Measurements from ENCODE around the gene CARMIL3. TPM values are rescaled to one million over a fixed set of nuclear protein-coding genes. Genes with fewer than 3 reads are reported as not detected.
"Not testable (repeated sequence)": the region's sequence is repeated elsewhere in the genome, so short reads cannot be mapped to it uniquely, and the experiment has no call there.

The CARMIL3 gene
- total RNA-seq, 2 donors from 2014 or later: 0.14 TPM; not detected in 1

DNA sequence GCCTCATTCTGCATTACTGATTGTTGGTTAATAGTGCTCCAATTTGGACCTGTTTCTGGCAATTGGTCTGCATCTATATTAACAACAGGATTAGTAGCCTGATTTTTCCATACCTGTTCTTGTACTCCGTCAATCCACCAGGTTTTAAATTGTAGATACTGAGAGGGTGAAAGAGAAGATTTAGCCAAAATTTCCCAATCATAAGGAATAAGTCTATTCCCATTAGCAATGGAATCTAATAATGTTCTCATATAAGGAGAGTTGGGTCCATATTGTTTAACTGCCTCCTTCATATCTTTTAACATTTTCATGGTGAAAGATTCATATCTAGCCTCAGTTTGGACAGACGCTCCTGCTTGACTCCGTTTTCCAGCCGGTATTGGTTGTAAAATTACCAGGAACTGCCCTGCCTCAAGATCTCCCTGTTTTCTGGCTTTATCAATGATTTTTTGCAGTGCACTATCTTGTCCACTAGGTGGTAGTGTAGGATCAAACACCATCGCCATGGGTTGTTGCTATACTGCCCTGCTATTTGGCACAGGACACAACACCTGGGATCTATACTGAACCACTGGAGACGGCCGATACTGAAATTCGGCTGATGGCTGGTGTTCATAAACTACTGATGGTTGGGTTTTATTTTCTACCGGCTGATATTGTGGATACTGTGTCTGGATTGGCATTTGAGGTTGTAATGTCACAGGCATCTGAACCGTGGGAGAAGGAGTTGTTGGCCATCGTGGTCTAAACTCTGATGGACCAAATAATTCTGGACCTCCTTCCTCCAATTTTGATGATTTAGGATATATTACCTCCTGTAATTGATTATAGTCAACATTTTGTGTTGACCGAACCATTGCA, 37.9 kb upstream of the CARMIL3 start:
- Histone ChIP-seq H3K4me3 (no peak overlapping the region), H3K9me3 (no peaks in the 10 kb centered on the region), H3K27ac (no peak overlapping the region), H3K27me3 (replicated peaks; ENCODE audit: insufficient read depth) (no peaks in the 10 kb centered on the region), H3K36me3 (no peaks in the 10 kb centered on the region), H3K4me1 (ENCODE audit: control insufficient read depth in 1 of 2, low read depth in 2 of 2) (peaks cover 0 to 19% of the 10 kb centered on the region in 2 donors)
- TF ChIP-seq CTCF (IDR thresholded peaks at IDR 0.05): peak; percentile 90
- no peak for DNase-seq (ENCODE audit: low spot score)
- ATAC-seq (ENCODE audit: insufficient number of reproducible peaks, low FRiP score, low read depth): no peak

GRCh38 chr14:24015745-24016144, 36.1 kb upstream of the CARMIL3 start:
- H3K4me1 ChIP-seq (ENCODE audit: control insufficient read depth in 1 of 2, low read depth in 2 of 2): peaks cover 0 to 19% of the 10 kb centered on the region in 2 donors
- not testable (repeated sequence) for DNase-seq (ENCODE audit: low spot score); ATAC-seq (ENCODE audit: insufficient number of reproducible peaks, low FRiP score, low read depth); H3K27me3 ChIP-seq (replicated peaks; ENCODE audit: insufficient read depth); H3K4me3 ChIP-seq; H3K36me3 ChIP-seq; H3K9me3 ChIP-seq; H3K27ac ChIP-seq

GRCh38 chr14:24018978-24019377, 32.8 kb upstream of the CARMIL3 start:
- not testable (repeated sequence) for H3K4me3 ChIP-seq; ATAC-seq (ENCODE audit: insufficient number of reproducible peaks, low FRiP score, low read depth)

DNA sequence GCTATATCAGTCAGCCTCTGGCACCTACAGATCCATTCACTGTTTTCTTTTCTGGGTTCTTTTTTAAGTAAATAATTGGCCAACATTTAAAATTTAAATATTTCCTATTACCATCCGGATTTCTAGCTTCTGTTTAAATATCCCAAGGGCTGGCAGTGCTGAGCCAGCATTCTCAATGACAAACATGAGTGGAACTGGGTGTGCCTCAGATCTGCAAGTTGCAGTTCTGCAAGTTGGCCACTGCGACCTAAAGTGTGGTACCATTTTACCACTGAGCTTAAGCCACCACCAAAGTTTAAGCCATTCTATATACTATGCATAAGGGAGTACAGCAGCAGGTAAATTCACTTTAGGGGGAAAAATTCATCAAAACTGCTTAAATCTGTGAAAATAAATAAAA, 31.9 kb upstream of the CARMIL3 start:
- not testable (repeated sequence) for H3K36me3 ChIP-seq; H3K27ac ChIP-seq; ATAC-seq (ENCODE audit: insufficient number of reproducible peaks, low FRiP score, low read depth); H3K27me3 ChIP-seq (replicated peaks; ENCODE audit: insufficient read depth); H3K4me3 ChIP-seq; H3K9me3 ChIP-seq; H3K4me1 ChIP-seq (ENCODE audit: control insufficient read depth in 1 of 2, low read depth in 2 of 2); DNase-seq (ENCODE audit: low spot score)

More at GRCh38 chr14:24018978-24019377, 32.8 kb upstream of the CARMIL3 start:
- not testable (repeated sequence) for H3K9me3 ChIP-seq; H3K27ac ChIP-seq; H3K4me1 ChIP-seq (ENCODE audit: control insufficient read depth in 1 of 2, low read depth in 2 of 2); H3K36me3 ChIP-seq; H3K27me3 ChIP-seq (replicated peaks; ENCODE audit: insufficient read depth); DNase-seq (ENCODE audit: low spot score)

GRCh38 chr14:24020520-24020919, 31.3 kb upstream of the CARMIL3 start:
- H3K9me3 ChIP-seq; H3K36me3 ChIP-seq; H3K27ac ChIP-seq; H3K4me1 ChIP-seq (ENCODE audit: control insufficient read depth in 1 of 2, low read depth in 2 of 2); ATAC-seq (ENCODE audit: insufficient number of reproducible peaks, low FRiP score, low read depth); H3K27me3 ChIP-seq (replicated peaks; ENCODE audit: insufficient read depth); DNase-seq (ENCODE audit: low spot score); H3K4me3 ChIP-seq: not testable (repeated sequence)

GRCh38 chr14:24024939-24025418, 26.8 kb upstream of the CARMIL3 start:
- not testable (repeated sequence) for ATAC-seq (ENCODE audit: insufficient number of reproducible peaks, low FRiP score, low read depth)

GRCh38 chr14:24029687-24030086, 22.1 kb upstream of the CARMIL3 start:
- not testable (repeated sequence) for H3K9me3 ChIP-seq; H3K4me3 ChIP-seq; DNase-seq (ENCODE audit: low spot score); H3K27me3 ChIP-seq (replicated peaks; ENCODE audit: insufficient read depth); H3K36me3 ChIP-seq; ATAC-seq (ENCODE audit: insufficient number of reproducible peaks, low FRiP score, low read depth); H3K27ac ChIP-seq; H3K4me1 ChIP-seq (ENCODE audit: control insufficient read depth in 1 of 2, low read depth in 2 of 2)

More at GRCh38 chr14:24024939-24025418, 26.8 kb upstream of the CARMIL3 start:
- not testable (repeated sequence) for H3K27me3 ChIP-seq (replicated peaks; ENCODE audit: insufficient read depth); H3K4me3 ChIP-seq; H3K9me3 ChIP-seq; H3K36me3 ChIP-seq; H3K4me1 ChIP-seq (ENCODE audit: control insufficient read depth in 1 of 2, low read depth in 2 of 2); DNase-seq (ENCODE audit: low spot score); H3K27ac ChIP-seq

- not testable (repeated sequence) for H3K27ac ChIP-seq; H3K36me3 ChIP-seq; ATAC-seq (ENCODE audit: insufficient number of reproducible peaks, low FRiP score, low read depth); H3K27me3 ChIP-seq (replicated peaks; ENCODE audit: insufficient read depth); DNase-seq (ENCODE audit: low spot score); H3K4me3 ChIP-seq; H3K9me3 ChIP-seq; H3K4me1 ChIP-seq (ENCODE audit: control insufficient read depth in 1 of 2, low read depth in 2 of 2)
These were observed 20.5 kb upstream of the CARMIL3 start for GRCh38 chr14:24031331-24031730.
